Right renal pelvis (tissue), 4 donors: ENCODE data around the gene VN1R2. TPM values are rescaled to one million over a fixed set of nuclear protein-coding genes. Genes with fewer than 3 reads are reported as not detected.
"Not testable (repeated sequence)": the region's sequence is repeated elsewhere in the genome, so short reads cannot be mapped to it uniquely, and the experiment has no call there.

ENCODE experiments used
- DNase-seq, 4 donors: peaks; one replicate each; pipeline ENCODE4 v3.0.0-alpha.2; 2013; ENCODE audit warnings: low read depth in 4 of 4, low spot score in 3 of 4, missing footprints in 1 of 4
- polyA plus RNA-seq, 4 donors: library from polyadenylated mRNA; unstranded; fragments of 120-200 nt; gene quantifications; one replicate each; pipeline ENCODE4 v1.2.1, GENCODE V29; 2013; ENCODE audit not compliant: insufficient read length in 4 of 4

VN1R2 gene
- under 1 TPM in 1 of 4 donors, not detected in 3; 0.25 TPM for polyA plus RNA-seq

GRCh38 chr19:53257715-53258342 lies at the start of gene VN1R2:
VN1R2 (plus strand) TSS chr19:53258292; CDS start chr19:53258376, 84 bp downstream.
- DNase-seq, result not testable (repeated sequence)

- not testable (repeated sequence) for DNase-seq
Measured at GRCh38 chr19:53211554-53211953, 46.5 kb upstream of the VN1R2 start.

GRCh38 chr19:53212703-53213320 lies 45.3 kb upstream of the VN1R2 start:
- DNase-seq, result no peak

GRCh38 chr19:53222716-53223115 lies 35.4 kb upstream of the VN1R2 start:
- DNase-seq, result not testable (repeated sequence)

GRCh38 chr19:53224606-53225005 lies 33.5 kb upstream of the VN1R2 start:
- DNase-seq, result no peak

GRCh38 chr19:53237114-53237777 lies 20.8 kb upstream of the VN1R2 start:
- no peak for DNase-seq

- DNase-seq, result no peak
Measured at GRCh38 chr19:53246498-53246897, 11.6 kb upstream of the VN1R2 start.

GRCh38 chr19:53254411-53255341 lies 3.4 kb upstream of the VN1R2 start, which contains the start of gene ZNF677:
ZNF677 (minus strand) TSS chr19:53254873; CDS start chr19:53251550, 3,323 bp downstream.
- DNase-seq, result peak; percentile 55 to 74 (median 66)

- not testable (repeated sequence) for DNase-seq
Measured at GRCh38 chr19:53267623-53268022, 9.5 kb downstream of the VN1R2 start, which contains the start of gene VN1R4. VN1R4 (minus strand) TSS chr19:53267723; CDS start chr19:53267665, 58 bp downstream.

- DNase-seq, result not testable (repeated sequence)
Measured at GRCh38 chr19:53269861-53270260, 11.8 kb downstream of the VN1R2 start.

GRCh38 chr19:53272044-53272443 lies 14.0 kb downstream of the VN1R2 start:
- DNase-seq, result no peak

GRCh38 chr19:53275480-53275879 lies 17.4 kb downstream of the VN1R2 start:
- no peak for DNase-seq

- DNase-seq, result not testable (repeated sequence)
Measured at GRCh38 chr19:53281947-53282346, 23.9 kb downstream of the VN1R2 start.

GRCh38 chr19:53285087-53285486 lies 27.0 kb downstream of the VN1R2 start:
- DNase-seq, result no peak

GRCh38 chr19:53290758-53291549 lies 32.9 kb downstream of the VN1R2 start:
- no peak for DNase-seq

GRCh38 chr19:53294786-53295441 lies 36.8 kb downstream of the VN1R2 start:
- no peak for DNase-seq

- DNase-seq, result not testable (repeated sequence)
Measured at GRCh38 chr19:53301341-53301740, 43.2 kb downstream of the VN1R2 start.

GRCh38 chr19:53308339-53308811 lies 50.3 kb downstream of the VN1R2 start:
- peak in 2 of 4 donors; percentile 22 to 56 for DNase-seq
